A673 (cell line): ENCODE measurements around the gene ABTB1. TPM values are rescaled to one million over a fixed set of nuclear protein-coding genes. Genes with fewer than 3 reads are reported as not detected.

Experiments
- BruUV-seq: library from RNA; stranded (reverse); fragments of 400-500 nt; replicated peaks from 2 replicates; lab custom pipeline; 2021; lab: Mats Ljungman, UMichigan
- CTCF ChIA-PET: fragments of 300-600 bp; sonication (Branson Sonifier 250); formaldehyde crosslinking; loops from one replicate; lab custom pipeline; 2022; ENCODE audit warnings: antibody characterized with exemption; lab: Charles Lee
- POLR2A ChIA-PET: fragments of 300-600 bp; sonication (Branson Sonifier 250); formaldehyde crosslinking; loops from one replicate; lab custom pipeline; 2022; ENCODE audit warnings: antibody characterized with exemption; ENCODE audit not compliant: low non-redundant PET; lab: Charles Lee
- DNase-seq: peaks from one replicate; pipeline ENCODE4 v3.0.0-alpha.2; 2015; ENCODE audit warnings: low spot score
- H3K27ac ChIP-seq: fragments of 200-600 bp; sonication (generic); 2 replicates; pipeline ENCODE4 v1.5.1; 2016; ENCODE audit warnings: mixed run types, low read depth, mild to moderate bottlenecking, mixed read lengths, antibody characterized with exemption, low read length; ENCODE audit not compliant: poor library complexity, severe bottlenecking
- H3K27me3 ChIP-seq: fragments of 200-600 bp; sonication (generic); replicated peaks from 2 replicates; pipeline ENCODE4 v1.6.1; 2017; ENCODE audit warnings: mixed run types, low read depth, mild to moderate bottlenecking, mixed read lengths, antibody characterized with exemption, low read length; ENCODE audit not compliant: insufficient read depth, poor library complexity
- H3K36me3 ChIP-seq: fragments of 200-600 bp; sonication (generic); 2 replicates; pipeline ENCODE4 v1.6.1; 2016; ENCODE audit warnings: mixed run types, mild to moderate bottlenecking, mixed read lengths, antibody characterized with exemption, low read length; ENCODE audit not compliant: insufficient read depth, poor library complexity, severe bottlenecking
- H3K4me1 ChIP-seq: fragments of 200-600 bp; sonication (generic); 2 replicates; pipeline ENCODE4 v1.6.1; 2017; ENCODE audit warnings: mixed run types, mild to moderate bottlenecking, mixed read lengths, antibody characterized with exemption, low read length; ENCODE audit not compliant: insufficient read depth, poor library complexity, severe bottlenecking
- H3K4me3 ChIP-seq: fragments of 200-600 bp; sonication (generic); 2 replicates; pipeline ENCODE4 v1.5.1; 2016; ENCODE audit warnings: low read depth, mixed run types, mild to moderate bottlenecking, mixed read lengths, low read length; ENCODE audit not compliant: poor library complexity, severe bottlenecking
- H3K9me3 ChIP-seq: fragments of 200-600 bp; sonication (generic); 2 replicates; pipeline ENCODE4 v1.6.1; 2016; ENCODE audit warnings: mixed run types, low read depth, mild to moderate bottlenecking, mixed read lengths, antibody characterized with exemption, low read length; ENCODE audit not compliant: poor library complexity, severe bottlenecking
- EZH2 ChIP-seq: fragments of 200-600 bp; sonication (generic); IDR thresholded peaks from 2 replicates; pipeline ENCODE4 v1.6.1; 2017; ENCODE audit warnings: borderline replicate concordance, low read depth, mild to moderate bottlenecking, mixed read lengths, antibody characterized with exemption, low read length; ENCODE audit not compliant: poor library complexity, severe bottlenecking
- intact Hi-C: fragments of 100-400 bp; cut with micrococcal nuclease; formaldehyde crosslinking; loops from one replicate; pipeline ENCODE4 v1.10.0; 2022; ENCODE audit not compliant: unreplicated experiment
- total RNA-seq: library from RNA; stranded (reverse); gene quantifications from 2 replicates; pipeline ENCODE4 v1.2.3, GENCODE V29; 2021
- TF ChIP-seq, protein P1 (sequence below): fragments of 300-800, 200-600 bp; sonication (generic); conservative IDR thresholded peaks from 2 replicates; pipeline ENCODE4 v1.5.1; 2017; ENCODE audit warnings: low read depth, mild to moderate bottlenecking, antibody characterized with exemption, low read length, moderate library complexity, mixed read lengths

The ABTB1 gene
- total RNA-seq, 1 experiment from 2014 or later: 2.6 TPM

DNA sequence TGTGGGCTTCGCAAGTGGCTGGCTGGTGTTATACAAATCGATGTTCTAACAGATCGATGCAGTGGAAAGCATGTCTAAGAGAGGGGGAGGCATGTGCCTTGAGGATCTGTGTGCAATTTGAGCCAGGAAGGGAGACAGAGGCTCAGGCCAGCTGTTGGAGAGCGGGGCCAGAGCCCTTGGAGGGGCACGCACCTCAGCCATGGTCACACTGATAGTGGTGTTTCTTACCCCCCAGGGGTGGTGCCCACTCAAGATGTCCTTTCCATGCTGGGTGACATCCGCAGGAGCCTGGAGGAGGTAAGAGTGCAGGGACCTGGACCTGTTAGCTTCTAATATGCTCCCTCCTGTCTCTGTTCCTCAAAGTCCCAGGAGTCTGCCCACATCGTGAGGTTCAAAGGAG, 3.8 kb upstream of the ABTB1 start:
- Histone ChIP-seq H3K4me1 (peaks cover 7% of the 10 kb centered on the region), H3K27ac (no peak overlapping the region), H3K27me3 (no peaks in the 10 kb centered on the region), H3K4me3 (no peak overlapping the region), H3K9me3 (no peaks in the 10 kb centered on the region), H3K36me3 (no peaks in the 10 kb centered on the region)
- intact Hi-C loops: no loop called here
- ChIA-PET CTCF (no interaction called here), POLR2A (no interaction called here)
- TF ChIP-seq, protein P1, sequence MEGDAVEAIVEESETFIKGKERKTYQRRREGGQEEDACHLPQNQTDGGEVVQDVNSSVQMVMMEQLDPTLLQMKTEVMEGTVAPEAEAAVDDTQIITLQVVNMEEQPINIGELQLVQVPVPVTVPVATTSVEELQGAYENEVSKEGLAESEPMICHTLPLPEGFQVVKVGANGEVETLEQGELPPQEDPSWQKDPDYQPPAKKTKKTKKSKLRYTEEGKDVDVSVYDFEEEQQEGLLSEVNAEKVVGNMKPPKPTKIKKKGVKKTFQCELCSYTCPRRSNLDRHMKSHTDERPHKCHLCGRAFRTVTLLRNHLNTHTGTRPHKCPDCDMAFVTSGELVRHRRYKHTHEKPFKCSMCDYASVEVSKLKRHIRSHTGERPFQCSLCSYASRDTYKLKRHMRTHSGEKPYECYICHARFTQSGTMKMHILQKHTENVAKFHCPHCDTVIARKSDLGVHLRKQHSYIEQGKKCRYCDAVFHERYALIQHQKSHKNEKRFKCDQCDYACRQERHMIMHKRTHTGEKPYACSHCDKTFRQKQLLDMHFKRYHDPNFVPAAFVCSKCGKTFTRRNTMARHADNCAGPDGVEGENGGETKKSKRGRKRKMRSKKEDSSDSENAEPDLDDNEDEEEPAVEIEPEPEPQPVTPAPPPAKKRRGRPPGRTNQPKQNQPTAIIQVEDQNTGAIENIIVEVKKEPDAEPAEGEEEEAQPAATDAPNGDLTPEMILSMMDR: no peak
- no peak for TF ChIP-seq EZH2
- DNase-seq: no peak
- no TSS peak for BruUV-seq

DNA sequence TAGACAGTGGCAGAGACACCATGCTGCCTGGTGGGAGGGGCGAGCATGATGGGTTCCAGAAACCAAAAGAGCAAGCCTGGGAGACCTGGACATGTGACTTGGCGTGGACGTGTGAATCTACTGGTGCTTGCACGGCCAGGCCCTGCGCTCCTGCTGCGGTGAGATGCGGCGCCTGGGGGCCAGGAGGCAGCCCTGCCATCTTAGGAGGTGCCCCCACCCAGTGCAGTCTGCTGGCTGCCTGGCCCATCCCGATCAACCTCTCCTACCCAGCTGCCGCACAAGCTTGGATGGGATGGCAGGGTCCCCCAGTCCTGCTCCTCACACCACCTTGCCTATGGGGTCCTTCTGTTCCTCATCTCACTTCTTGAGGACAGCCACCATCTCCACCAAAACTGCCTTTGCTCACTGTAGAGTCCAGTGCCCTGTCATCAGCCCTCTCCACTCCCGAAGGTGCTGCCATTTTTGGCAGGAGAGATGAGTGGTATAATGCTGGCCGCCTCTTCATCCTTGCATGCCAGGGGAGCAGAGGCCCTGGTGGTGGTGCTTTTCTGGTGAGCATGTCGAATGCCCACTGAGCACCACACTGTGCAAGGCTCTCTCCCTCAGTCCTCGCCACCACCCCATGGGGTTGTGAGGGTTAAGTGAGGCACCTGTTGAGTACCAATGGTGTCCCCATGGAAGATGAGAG, 3.1 kb upstream of the ABTB1 start:
- intact Hi-C loops: no loop called here
- ChIA-PET POLR2A (no interaction called here), CTCF (no interaction called here)
- Histone ChIP-seq H3K36me3 (no peaks in the 10 kb centered on the region), H3K4me1 (peaks cover 7% of the 10 kb centered on the region), H3K27ac (no peak overlapping the region), H3K27me3 (no peaks in the 10 kb centered on the region), H3K9me3 (no peaks in the 10 kb centered on the region), H3K4me3 (no peak overlapping the region)
- TF ChIP-seq, protein P1: no peak
- TF ChIP-seq EZH2: no peak
- no TSS peak for BruUV-seq
- no peak for DNase-seq

DNA sequence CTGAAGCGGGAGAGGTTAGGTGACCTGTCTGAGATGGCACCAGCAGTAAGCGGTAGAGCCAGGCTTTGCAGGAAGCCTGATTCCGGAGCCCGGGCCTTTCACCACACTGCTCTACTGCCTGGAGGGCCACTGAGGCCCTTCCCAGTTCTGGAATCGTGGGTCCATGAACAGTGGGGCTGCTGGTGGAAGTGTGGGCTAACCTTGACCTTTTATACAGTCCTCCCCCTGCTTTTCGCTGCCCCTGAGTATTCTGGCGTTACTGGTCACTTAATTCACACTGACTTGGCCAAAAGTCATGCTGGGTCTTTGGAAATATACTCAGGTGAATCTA, 2.6 kb upstream of the ABTB1 start:
- ChIA-PET CTCF (no interaction called here), POLR2A (no interaction called here)
- Histone ChIP-seq H3K4me1 (peaks cover 7% of the 10 kb centered on the region), H3K27me3 (no peaks in the 10 kb centered on the region), H3K27ac (no peak overlapping the region), H3K36me3 (no peaks in the 10 kb centered on the region), H3K9me3 (no peaks in the 10 kb centered on the region), H3K4me3 (no peak overlapping the region)
- BruUV-seq: no TSS peak
- intact Hi-C loops: no loop called here
- TF ChIP-seq, protein P1: no peak
- no peak for TF ChIP-seq EZH2
- no peak for DNase-seq
